Stimulated activated CD4-positive, alpha-beta T cell treated with anti-CD3 and anti-CD28 coated beads, Interleukin-15, amount 100 ng/mL, for 1 hour (primary cell): ENCODE measurements around the gene PRAMEF33.
"Not testable (repeated sequence)": the region's sequence is repeated elsewhere in the genome, so short reads cannot be mapped to it uniquely, and the experiment has no call there.

Experiments
- DNase-seq, 2 donors: peaks; one replicate each; pipeline ENCODE4 v3.0.0-alpha.2; 2020; ENCODE audit warnings: low read depth in 1 of 2, low spot score in 1 of 2

PRAMEF33 gene

GRCh38 chr1:13303239-13303638 lies at the start of gene PRAMEF33:
Gene PRAMEF33 (plus strand): TSS chr1:13303539. CDS start chr1:13305955, 2,416 bp downstream.
- not testable (repeated sequence) for DNase-seq

- not testable (repeated sequence) for DNase-seq
Observed at GRCh38 chr1:13253898-13254297, 49.4 kb upstream of the PRAMEF33 start, which contains the start of gene PRAMEF5. Gene PRAMEF5 (plus strand): TSS chr1:13254198. CDS start chr1:13259269, 5,071 bp downstream.

GRCh38 chr1:13265124-13265523 lies 38.2 kb upstream of the PRAMEF33 start:
- DNase-seq = not testable (repeated sequence)

GRCh38 chr1:13277016-13277415 lies 26.3 kb upstream of the PRAMEF33 start:
- not testable (repeated sequence) for DNase-seq

GRCh38 chr1:13279617-13280016 lies 23.7 kb upstream of the PRAMEF33 start:
- not testable (repeated sequence) for DNase-seq

GRCh38 chr1:13285037-13285436 lies 18.3 kb upstream of the PRAMEF33 start, which contains the start of gene PRAMEF8:
Gene PRAMEF8 (minus strand): TSS chr1:13285137. CDS start chr1:13284091, 1,046 bp downstream.
- DNase-seq = not testable (repeated sequence)

- not testable (repeated sequence) for DNase-seq
Observed at GRCh38 chr1:13289030-13289429, 14.3 kb upstream of the PRAMEF33 start.

- not testable (repeated sequence) for DNase-seq
Observed at GRCh38 chr1:13297216-13297931, 6.0 kb upstream of the PRAMEF33 start.

- DNase-seq = not testable (repeated sequence)
Observed at GRCh38 chr1:13298699-13299098, 4.6 kb upstream of the PRAMEF33 start.

GRCh38 chr1:13302197-13302596 lies 1.1 kb upstream of the PRAMEF33 start:
- not testable (repeated sequence) for DNase-seq

- not testable (repeated sequence) for DNase-seq
Observed at GRCh38 chr1:13315281-13315680, 11.9 kb downstream of the PRAMEF33 start, which contains the start of gene PRAMEF15. Gene PRAMEF15 (plus strand): TSS chr1:13315581. CDS start chr1:13318408, 2,827 bp downstream.

- DNase-seq = not testable (repeated sequence)
Observed at GRCh38 chr1:13342496-13342895, 39.2 kb downstream of the PRAMEF33 start.

- DNase-seq = not testable (repeated sequence)
Observed at GRCh38 chr1:13347034-13347433, 43.7 kb downstream of the PRAMEF33 start, which contains the start of gene PRAMEF14. Gene PRAMEF14 (minus strand): TSS chr1:13347134. CDS start chr1:13345314, 1,820 bp downstream.

GRCh38 chr1:13353476-13353875 lies 50.1 kb downstream of the PRAMEF33 start:
- not testable (repeated sequence) for DNase-seq

- DNase-seq = not testable (repeated sequence)
Observed at GRCh38 chr1:13354475-13354874, 51.1 kb downstream of the PRAMEF33 start.

GRCh38 chr1:13356774-13357173 lies 53.4 kb downstream of the PRAMEF33 start:
- DNase-seq = not testable (repeated sequence)
